ENCODE measurements around the gene STK38. TPM values are rescaled to one million over a fixed set of nuclear protein-coding genes. Genes with fewer than 3 reads are reported as not detected.

STK38 gene
- total RNA-seq, 6 experiments from 2014 or later: 12.5 to 19.2 (median 16.1) TPM

GRCh38 chr6:36517408-36517807 is 29.9 kb downstream of the STK38 start:
- Histone ChIP-seq H3K9me3 (no peaks in the 10 kb centered on the region), H3K4me3 (no peak overlapping the region), H3K27me3 (no peaks in the 10 kb centered on the region), H3K27ac (no peak overlapping the region), H3K4me1 (peaks cover 0 to 23% (median 12%) of the 10 kb centered on the region in 4 donors), H3K36me3 (peaks cover 0 to 17% (median 2%) of the 10 kb centered on the region in 4 donors)
- intact Hi-C loops (cut with DNase I): no loop called here
- no peak for DNase-seq
- WGBS (ENCODE audit: insufficient coverage, low coverage, low lambda C conversion rate, missing lambda C conversion rate): 90% methylated on average over 2 of the region's 2 CpGs
- TF ChIP-seq POLR2A (IDR thresholded peaks at IDR 0.05) (no peak), CTCF (IDR thresholded peaks at IDR 0.05) (no peak)
- ATAC-seq: no peak

- ATAC-seq (no peak), DNase-seq (no peak)
- no peak overlapping the region for H3K27ac ChIP-seq
- H3K4me1 ChIP-seq: peaks cover 0 to 28% (median 13%) of the 10 kb centered on the region in 4 donors
- no peaks in the 10 kb centered on the region for H3K9me3 ChIP-seq
- no peak overlapping the region for H3K4me3 ChIP-seq
- intact Hi-C loops (cut with DNase I): no loop called here
- peaks cover 0 to 13% (median 2%) of the 10 kb centered on the region in 4 donors for H3K36me3 ChIP-seq
- no peak for TF ChIP-seq POLR2A (IDR thresholded peaks at IDR 0.05)
- no peak for TF ChIP-seq CTCF (IDR thresholded peaks at IDR 0.05)
- H3K27me3 ChIP-seq: no peaks in the 10 kb centered on the region
Measured at GRCh38 chr6:36516988-36517387, 30.3 kb downstream of the STK38 start.

- intact Hi-C loops (cut with DNase I): no loop called here
- TF ChIP-seq POLR2A (IDR thresholded peaks at IDR 0.05) (no peak), CTCF (IDR thresholded peaks at IDR 0.05) (no peak)
- Histone ChIP-seq H3K4me1 (peaks cover 0 to 30% (median 13%) of the 10 kb centered on the region in 4 donors), H3K4me3 (no peak overlapping the region), H3K27me3 (no peaks in the 10 kb centered on the region), H3K27ac (peak overlapping the region in 2 of 3 donors; percentile 25 to 61), H3K36me3 (peaks cover 0 to 11% (median 2%) of the 10 kb centered on the region in 4 donors), H3K9me3 (no peaks in the 10 kb centered on the region)
- peak; percentile 43 to 80 (median 78) for DNase-seq
- peak; percentile 58 to 85 (median 76) for ATAC-seq
- WGBS (ENCODE audit: insufficient coverage, low coverage, low lambda C conversion rate, missing lambda C conversion rate): 58% methylated on average over 3 of the region's 4 CpGs
Measured at GRCh38 chr6:36516559-36516958, 30.7 kb downstream of the STK38 start.

GRCh38 chr6:36515844-36516243 is 31.4 kb downstream of the STK38 start:
- 8% methylated on average over 3 of the region's 3 CpGs for WGBS (ENCODE audit: insufficient coverage, low coverage, low lambda C conversion rate, missing lambda C conversion rate)
- Histone ChIP-seq H3K4me1 (peaks cover 0 to 30% (median 13%) of the 10 kb centered on the region in 4 donors), H3K27me3 (no peaks in the 10 kb centered on the region), H3K4me3 (no peak overlapping the region), H3K9me3 (no peaks in the 10 kb centered on the region), H3K27ac (peak overlapping the region in 2 of 3 donors; percentile 25 to 61), H3K36me3 (peaks cover 0 to 4% (median 2%) of the 10 kb centered on the region in 4 donors)
- TF ChIP-seq CTCF (IDR thresholded peaks at IDR 0.05) (no peak), POLR2A (IDR thresholded peaks at IDR 0.05) (no peak)
- DNase-seq: no peak
- intact Hi-C loops (cut with DNase I): no loop called here
- ATAC-seq: no peak
